Activated CD8-positive, alpha-beta memory T cell treated with anti-CD3 and anti-CD28 coated beads for 4 hours (primary cell): Measurements from ENCODE around the gene ADAMTS3.
"Not testable (repeated sequence)": the region's sequence is repeated elsewhere in the genome, so short reads cannot be mapped to it uniquely, and the experiment has no call there.

Experiments used
- DNase-seq, 2 donors: peaks; one replicate each; pipeline ENCODE4 v3.0.0-alpha.2; 2020; ENCODE audit warnings: low read depth in 2 of 2

The ADAMTS3 gene

DNA sequence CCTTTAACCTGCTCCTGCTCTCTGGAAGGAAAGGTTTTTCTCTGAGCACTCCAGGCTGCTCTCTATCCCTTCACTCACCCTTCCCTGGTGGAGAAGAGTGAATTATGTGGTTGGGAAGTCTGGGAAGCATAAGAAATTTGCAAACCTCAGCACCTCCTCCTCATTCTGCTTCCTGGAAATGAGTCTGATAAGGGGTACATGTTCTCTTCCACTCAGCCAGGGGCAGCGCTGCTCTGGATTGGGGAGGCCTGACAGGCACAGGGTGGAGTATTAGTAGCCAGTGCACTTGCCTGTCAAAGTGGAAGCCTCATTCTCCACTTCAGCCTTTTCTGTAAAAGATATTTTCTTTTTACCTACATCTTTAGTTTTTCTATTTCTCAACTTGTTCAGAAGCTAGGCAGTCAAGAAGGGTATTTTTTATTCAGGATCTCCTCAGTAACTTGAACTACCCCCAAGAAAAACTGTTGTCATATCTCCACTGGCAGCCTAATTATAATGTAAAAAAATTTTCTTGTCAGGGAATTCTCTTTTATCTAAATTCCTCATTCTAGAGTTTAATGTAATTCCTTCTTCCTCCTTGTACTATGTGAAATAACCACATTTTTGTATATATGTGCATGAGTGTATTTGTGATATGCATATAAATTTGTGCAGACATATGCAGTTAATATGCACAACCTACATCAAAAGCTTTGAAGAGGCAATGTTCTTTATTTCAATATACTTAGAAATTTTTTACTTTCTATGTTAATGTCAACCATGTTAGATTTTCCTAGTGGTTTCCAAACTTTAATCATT lies 15.3 kb downstream of the ADAMTS3 start:
- DNase-seq = no peak

DNA sequence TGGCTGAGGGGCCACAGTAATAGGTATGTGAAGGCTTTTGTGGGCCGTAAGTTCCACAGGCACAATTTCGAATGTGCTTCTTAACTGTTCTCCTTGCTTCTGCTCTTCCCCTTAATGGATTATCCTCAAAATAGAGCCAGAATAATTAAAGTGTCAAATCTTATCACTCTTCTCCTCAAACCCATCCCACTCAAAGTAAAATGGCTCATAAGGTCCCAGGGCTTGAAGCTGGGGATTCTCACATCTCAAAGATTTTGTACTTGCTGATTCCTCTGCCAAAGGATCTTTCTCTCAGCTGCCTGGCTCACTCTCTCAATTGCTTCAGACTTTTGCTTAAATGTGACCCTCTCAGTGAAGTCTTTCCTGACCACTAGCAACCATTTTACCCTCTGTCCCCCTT lies 16.6 kb downstream of the ADAMTS3 start:
- no peak for DNase-seq

DNA sequence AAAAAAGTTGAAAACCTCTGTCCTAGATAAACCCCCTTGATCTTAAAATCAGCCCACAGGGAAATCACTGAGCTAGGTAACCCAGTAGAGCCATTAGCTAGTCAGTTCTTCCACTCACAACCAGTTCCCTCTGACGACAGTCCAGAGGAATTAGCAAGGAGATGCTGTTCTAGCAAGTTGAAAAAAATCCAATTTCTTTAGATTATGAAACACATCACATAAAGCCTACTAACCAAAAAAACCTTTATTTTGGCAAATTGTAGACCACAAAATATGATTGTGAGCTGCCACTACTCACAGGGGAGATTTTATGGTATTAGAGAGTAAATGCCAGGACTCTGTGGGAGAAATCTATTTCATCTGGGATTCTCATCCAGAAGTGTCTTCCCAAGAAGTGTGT lies 22.6 kb downstream of the ADAMTS3 start:
- DNase-seq = no peak

DNA sequence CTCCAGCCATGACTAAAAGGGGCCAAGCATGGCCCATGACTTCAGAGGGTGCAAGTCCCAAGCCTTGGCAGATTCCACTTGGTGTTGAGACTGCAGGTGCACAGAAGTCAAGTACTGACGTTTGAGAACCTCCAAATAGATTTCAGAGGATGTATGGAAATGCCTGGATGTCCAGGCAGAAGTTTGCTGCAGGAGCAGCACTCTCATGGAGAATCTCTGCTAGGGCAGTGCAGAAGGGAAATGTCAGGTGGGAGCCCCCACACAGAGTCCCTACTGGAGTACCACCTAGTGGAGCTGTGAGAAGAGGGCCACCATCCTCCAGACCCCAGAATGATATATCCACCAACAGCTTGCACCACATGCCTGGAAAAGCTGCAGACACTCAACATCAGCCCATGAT lies 28.3 kb downstream of the ADAMTS3 start:
- DNase-seq = not testable (repeated sequence)

DNA sequence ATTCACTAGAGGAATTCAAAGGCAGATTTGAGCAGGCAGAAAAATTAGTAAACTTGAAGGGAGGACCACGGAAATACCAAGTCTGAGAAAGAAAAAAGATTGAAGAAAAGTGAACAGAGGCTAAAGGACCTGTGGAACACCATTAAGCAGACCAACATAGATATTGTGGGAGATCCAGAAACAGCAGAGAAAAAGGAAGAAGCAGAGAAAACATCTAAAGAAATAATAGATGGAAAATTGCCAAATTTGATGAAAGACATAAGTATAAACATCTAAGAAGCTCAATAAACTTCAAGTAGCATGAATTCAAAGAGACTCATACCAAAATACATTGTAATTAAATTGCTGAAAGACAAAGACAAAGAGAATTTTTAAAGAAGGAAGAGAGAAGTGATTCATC lies 31.0 kb downstream of the ADAMTS3 start:
- DNase-seq = no peak

DNA sequence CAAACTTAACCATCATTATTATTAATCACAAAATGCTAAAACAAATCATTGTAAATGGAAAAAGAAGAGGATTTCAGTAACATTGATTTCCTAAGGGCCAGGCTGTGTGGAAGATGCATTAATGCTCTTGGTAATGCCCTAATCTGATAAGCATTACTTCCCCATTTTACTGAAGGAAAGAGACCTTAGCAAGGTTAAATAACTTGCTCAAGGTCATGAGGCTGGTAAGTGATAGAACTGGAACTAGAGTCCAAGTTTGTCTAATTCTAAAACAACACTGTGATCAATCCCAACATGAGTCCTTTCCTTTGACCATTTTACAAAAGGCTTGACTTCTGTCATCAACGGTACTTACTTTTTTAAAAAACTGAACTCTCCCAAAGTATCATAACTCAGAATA lies 32.6 kb downstream of the ADAMTS3 start:
- DNase-seq = no peak

DNA sequence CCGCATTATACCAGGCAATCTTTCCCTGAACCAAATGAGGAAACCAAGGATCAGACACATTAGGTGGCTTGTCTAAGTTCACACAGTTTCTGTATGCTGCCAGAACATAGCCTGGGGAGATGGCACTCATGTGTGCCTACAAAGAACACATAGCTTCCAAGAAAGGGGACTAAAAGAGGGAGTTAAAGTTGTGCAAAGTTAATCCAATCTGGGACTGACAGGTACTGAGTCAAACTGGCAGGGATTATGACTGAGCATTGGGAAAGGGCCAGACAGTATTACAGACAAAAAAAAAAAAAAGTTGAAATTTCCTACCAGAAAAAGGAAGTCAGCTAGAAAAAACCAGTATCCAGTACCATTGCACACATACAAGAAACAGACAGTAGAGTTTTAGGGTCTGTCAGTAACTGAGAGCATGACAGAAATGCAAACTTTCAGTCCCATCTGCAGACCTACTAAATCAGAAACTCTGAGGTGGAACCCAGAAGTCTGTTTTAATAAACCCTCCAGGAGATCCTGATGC lies 37.2 kb downstream of the ADAMTS3 start:
- no peak for DNase-seq

DNA sequence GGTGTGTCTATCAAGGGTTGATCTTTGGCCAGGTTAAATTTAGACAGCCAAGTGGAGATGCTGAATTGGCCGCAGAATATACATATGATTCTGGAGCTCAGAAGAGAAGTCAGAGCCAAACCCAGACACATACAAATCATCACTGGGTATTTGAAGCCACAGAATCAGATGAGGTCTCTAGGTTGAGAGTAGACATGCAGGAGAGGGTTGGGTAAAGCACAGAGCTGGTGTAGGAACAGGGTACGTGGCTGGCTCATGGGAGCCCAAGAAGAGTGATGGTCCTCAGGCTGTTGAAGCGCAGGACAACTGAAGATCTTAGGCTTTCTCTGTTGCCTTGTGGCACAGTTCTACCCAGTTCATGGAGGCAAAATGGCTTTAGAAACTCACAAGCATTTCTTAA lies 37.7 kb downstream of the ADAMTS3 start:
- DNase-seq = no peak

DNA sequence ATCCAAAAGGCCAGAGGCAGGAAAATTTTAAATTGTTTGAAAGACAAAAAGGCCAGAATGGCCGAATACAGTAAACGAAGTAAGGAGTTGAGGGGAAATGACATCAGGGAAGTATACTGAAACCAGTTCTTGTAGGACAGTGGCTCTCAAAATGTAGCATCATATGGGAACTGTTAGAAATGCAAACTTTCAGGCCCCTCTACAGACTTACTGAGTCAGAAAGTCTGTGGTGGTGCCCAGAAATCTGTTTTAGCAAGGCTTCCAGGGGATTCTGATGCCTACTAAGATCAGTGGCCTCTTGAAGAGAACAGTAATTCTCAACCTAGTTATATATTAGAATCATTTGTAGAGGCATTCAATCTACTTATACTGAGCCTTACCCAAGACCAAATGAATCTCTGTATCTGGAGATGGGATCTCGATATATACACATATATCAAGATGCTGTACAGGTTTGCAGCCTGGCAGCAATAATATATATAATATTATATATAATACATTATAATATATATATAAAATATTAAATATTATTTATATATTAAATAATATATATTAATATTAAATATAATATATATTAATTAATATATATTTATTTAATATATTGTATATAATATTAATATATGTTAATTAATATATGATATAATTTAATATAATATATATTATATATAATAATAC lies 39.7 kb downstream of the ADAMTS3 start:
- no peak for DNase-seq

DNA sequence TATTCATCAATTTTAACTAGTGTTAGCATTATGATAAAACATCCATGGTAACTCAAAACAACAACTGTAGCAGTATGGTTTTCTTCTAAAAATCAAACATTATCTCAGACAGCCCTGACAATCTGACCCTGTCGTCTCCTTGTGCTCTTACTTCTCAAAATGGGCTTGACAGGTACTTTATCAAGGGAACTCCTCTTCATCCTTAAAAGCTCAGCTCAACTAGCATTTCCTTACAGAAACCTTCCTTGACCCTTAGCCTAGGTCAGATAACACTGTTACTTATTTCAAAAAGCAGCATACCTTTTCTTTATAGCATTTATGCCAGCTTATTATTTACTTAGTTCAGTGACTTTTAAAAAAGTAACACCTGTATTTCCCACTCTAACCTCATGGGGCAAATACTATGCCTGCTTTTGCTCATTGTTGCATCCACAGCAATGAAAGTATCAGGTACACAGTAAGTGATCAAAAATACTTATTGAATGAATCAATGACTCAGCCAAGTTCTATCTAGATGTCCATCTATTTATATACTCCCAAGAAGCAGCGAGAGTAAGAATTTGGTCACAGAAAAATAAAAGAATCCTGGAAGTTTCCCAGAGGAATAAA lies 41.9 kb downstream of the ADAMTS3 start:
- DNase-seq = no peak

DNA sequence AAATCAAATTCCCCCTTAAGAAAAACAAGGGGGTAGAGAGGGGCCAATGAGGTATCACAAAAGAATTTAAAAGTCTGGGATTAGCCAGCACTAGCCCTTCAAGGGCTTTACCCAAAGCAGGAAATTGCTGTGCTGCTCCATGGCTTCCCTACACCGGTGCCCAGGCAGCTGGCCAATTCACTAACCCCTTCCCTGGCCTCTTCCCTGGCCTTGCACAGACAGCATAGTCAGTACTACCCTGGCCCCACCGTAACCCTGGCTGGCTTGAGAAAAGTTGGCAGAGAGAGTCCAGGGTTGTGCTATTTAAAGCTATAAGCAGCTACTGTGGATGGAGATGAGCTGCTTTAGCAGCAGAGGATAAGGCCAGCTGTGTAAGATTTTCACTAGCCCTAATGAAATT lies 43.1 kb downstream of the ADAMTS3 start:
- no peak for DNase-seq

DNA sequence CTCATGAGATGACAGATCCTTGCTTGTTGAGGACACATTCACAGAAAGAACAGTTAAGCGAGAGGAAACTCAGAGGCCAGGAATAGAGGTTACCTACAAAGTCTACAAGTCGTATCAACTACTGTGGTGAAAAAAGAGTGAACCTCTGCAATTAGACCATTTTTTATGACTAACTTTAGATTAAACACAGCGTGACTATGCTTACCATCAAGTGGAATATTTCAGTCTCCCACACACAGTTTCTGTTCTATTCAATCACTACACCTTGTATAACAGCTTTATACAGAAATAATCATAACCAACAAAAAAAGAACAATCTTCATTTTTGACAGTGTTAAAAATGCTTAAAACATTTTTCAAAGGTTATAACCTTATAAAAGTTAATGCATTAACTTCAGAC lies 46.6 kb downstream of the ADAMTS3 start:
- no peak for DNase-seq

DNA sequence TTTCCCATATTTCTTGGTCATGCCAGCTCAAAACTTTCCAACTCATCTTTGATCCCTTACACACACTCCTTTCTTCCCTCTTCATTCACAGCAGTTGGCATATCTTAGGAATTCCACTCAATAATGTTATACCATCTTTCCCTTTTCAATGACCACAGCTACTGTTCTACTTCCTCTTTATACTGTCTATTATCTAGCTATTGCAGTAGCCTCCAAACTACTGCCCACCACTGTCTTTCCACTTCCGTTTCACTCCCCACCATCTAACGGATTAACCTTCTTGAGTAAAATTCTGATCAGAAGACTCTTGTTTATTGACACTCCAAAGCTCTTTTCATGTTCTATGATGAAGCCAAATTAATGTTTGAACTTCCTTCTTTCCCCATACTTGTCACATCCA lies 55.8 kb downstream of the ADAMTS3 start:
- DNase-seq = no peak

DNA sequence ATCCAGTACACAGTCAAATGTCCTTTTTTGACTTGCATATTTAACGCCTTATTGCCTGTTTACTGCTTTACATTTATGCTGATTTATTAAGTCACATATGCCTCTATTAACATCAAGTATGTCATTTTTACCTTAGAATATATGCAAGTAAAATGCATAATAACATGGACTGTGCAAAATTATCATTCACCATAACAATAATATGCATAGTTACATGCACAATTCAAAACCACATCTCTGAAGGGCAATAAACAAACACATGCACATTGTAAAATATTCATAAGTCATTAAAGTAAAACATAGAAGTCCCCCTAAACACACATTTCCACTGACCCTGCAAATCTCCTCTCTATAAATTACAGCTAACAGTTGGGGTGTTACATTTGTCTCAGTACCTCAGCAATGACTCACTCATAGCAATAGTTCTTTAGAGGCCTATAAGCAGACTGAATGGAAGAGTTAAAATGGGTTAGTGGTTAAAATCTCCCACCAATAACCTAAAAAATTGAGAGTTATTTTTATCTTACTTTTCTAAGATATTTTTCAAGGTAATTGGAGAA lies 61.1 kb downstream of the ADAMTS3 start:
- no peak for DNase-seq

DNA sequence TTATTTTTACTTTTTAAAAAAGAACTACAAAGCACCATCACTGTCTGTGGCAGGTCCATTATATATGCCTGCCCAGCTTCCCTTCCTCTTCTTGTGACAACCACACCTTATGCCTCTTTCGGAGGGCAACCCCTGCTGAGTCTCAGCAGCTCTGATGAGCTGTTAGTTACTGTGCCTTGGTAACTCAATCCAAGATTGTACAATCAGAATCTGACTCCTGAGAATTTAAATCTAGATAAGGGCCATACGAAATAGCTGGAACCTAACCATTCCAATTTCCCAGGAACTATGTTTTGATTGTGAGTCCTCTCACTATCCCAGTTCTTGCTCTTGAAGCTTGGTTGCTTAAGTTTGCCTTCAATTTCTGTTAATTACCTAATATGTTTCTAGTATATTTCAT lies 61.9 kb downstream of the ADAMTS3 start:
- DNase-seq = no peak

DNA sequence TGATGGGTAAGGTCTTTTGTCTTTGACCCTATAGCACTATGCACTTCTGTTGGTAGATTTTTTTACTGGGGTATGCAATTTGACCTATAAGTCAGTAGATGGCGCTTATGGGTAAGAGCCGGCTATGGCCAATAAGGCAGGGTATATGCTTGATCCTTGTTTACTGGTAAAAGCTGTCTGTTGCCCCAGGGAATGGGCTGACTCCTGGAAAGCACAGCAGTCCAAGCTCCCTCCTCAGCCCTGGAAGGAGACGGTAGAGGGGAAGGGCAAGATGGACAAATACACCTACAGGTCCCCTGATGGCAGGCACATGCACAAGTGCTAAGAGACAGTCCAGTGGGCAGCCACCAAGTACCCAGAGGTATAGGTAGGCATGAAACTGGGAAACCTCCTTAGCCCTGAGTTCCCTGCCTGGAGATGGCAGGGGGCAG lies 63.7 kb downstream of the ADAMTS3 start:
- no peak for DNase-seq

DNA sequence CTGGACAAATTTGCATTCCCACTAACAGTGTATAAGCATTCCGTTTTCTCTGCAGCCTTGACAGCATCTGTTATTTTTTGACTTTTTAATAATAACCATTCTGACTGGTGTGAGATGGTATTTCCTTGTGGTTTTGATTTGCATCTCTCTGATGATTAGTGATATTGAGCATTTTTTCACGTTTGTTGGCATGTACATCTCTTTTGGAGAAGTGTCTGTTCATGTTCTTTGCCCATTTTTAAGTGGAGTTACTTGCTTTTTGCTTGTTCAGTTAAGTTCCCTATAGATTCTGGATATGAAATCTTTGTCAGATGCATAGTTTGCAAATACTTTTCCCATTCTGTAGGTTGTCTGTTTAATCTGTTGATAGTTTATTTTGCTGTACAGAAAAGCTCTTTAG lies 68.8 kb downstream of the ADAMTS3 start:
- no peak for DNase-seq

DNA sequence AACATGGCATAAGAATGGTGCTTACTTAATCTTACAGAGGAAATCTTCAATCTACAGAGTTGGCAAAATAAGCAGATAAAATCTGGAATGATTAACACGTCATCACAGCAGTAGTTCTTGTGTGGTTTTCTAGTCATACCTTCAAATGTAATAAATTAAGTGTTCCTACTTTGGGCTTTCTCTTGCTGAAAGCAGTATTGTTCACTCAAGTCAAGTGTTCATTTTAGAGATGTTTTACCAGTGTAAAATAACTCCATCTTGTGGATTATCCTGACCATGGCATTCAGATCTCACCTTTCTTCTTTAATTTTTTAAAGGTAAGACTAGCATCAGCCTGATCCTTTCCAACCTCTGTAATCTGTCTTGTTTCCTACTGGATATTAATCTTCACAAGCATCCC lies 72.9 kb downstream of the ADAMTS3 start:
- DNase-seq = no peak

DNA sequence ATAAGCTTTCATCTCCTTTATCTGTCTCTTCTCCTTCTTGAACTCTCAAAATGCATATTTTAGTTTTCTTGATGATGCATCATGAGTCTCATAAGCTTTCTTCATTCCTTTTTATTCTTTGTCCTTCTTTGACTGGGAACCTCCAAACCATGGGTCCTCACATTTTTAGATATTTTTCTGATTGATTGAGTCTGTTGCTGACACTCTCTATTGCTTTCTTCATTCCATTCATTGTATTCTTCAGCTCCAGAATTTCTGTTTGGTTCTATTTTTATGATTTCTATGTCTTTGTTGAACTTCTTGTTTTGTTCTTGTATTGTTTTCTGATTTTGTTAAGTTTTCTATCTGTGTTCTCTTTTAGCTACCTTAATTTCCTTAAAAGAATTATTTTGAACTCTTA lies 74.9 kb downstream of the ADAMTS3 start:
- DNase-seq = no peak

DNA sequence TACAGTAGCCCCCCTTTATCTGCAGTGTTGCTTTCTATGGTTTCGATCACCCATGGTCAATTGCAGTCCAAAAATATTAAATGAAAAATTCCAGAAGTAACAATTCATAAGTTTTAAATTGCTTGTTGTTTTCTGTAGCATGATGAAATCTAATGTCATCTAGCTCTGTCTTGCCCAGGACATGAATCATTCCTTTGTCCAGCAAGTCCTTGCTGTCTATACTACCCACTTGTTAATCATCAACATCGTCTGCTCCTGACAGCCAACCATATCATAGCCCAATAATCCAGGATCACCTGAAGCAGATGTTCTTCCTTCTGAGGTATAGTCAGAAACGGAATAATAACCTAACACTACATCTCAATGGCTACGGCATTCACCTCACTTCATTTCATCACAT lies 79.8 kb downstream of the ADAMTS3 start:
- DNase-seq = no peak

DNA sequence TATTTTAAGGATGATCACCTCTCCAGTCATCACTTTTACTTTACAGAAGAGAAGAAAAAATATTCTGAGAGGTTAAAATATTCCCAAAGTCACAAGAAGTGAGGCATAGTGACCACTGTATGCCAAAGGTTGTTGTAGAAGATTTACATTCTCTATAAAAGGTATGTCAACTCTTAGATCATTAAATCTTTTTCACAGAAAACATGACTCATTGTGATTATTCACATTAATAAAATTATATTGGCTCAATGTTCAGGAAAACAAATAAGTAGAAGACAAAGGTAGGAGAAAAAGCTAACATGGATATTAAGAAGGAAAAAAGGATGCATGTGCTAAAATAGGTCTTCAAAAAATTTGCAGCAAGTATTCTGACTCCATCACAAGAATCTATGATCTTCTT lies 82.0 kb downstream of the ADAMTS3 start:
- no peak for DNase-seq

DNA sequence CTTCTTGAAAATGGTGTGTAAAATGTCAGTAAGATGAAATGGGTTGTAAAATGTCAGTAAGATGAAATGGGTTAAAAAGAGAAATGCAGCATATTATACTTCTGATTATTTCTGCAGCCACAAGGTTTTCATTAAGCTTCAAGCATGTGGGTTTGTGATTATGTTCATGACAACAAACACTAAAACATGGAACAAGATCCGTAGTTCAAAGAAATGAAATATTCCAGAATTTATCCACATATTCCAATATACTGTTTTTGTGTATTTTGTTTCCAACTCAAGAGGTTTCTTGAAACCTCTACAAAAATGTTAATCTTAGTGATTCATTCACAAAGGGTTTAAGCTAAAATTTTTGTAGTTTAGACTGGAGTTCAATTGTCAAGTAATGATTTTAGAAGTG lies 84.0 kb downstream of the ADAMTS3 start:
- DNase-seq = no peak
